ENCODE results near the gene CSTF2.
A peak's percentile ranks its signal among the peaks of the same experiment; 100 is the strongest.
"Not testable (repeated sequence)": the region's sequence is repeated elsewhere in the genome, so short reads cannot be mapped to it uniquely, and the experiment has no call there.

CSTF2 gene

GRCh38 chrX:100819837-100820666 is at the start of gene CSTF2:
TSS of gene CSTF2 (plus strand) at chrX:100820391. CDS start at chrX:100820417, 26 bp downstream.
- intact Hi-C loops (cut with DNase I): no loop called here
- peak; percentile 65 to 97 (median 82) for DNase-seq

GRCh38 chrX:100796371-100796770 is 23.8 kb upstream of the CSTF2 start:
- intact Hi-C loops (cut with DNase I); DNase-seq: not testable (repeated sequence)

GRCh38 chrX:100797359-100797758 is 22.8 kb upstream of the CSTF2 start:
- no peak for DNase-seq
- intact Hi-C loops (cut with DNase I): no loop called here

GRCh38 chrX:100798484-100799214 is 21.5 kb upstream of the CSTF2 start:
- intact Hi-C loops (cut with DNase I): no loop called here

GRCh38 chrX:100802843-100803242 is 17.3 kb upstream of the CSTF2 start:
- intact Hi-C loops (cut with DNase I): no loop called here
- no peak for DNase-seq

More at GRCh38 chrX:100798484-100799214, 21.5 kb upstream of the CSTF2 start:
- no peak for DNase-seq

GRCh38 chrX:100804780-100805179 is 15.4 kb upstream of the CSTF2 start:
- DNase-seq: no peak

GRCh38 chrX:100808265-100808664 is 11.9 kb upstream of the CSTF2 start:
- DNase-seq; intact Hi-C loops (cut with DNase I): not testable (repeated sequence)

More at GRCh38 chrX:100804780-100805179, 15.4 kb upstream of the CSTF2 start:
- intact Hi-C loops (cut with DNase I): no loop called here

GRCh38 chrX:100812216-100813158 is 7.7 kb upstream of the CSTF2 start:
- DNase-seq: no peak
- intact Hi-C loops (cut with DNase I): no loop called here

- DNase-seq: no peak
- intact Hi-C loops (cut with DNase I): no loop called here
Observed at GRCh38 chrX:100817340-100817739, 2.9 kb upstream of the CSTF2 start.

- intact Hi-C loops (cut with DNase I): no loop called here
- DNase-seq: peak in 1 of 10 donors; percentile 7
Observed at GRCh38 chrX:100819534-100819836, 706 bp upstream of the CSTF2 start.

GRCh38 chrX:100829730-100830129 is 9.5 kb downstream of the CSTF2 start:
- DNase-seq: no peak
- intact Hi-C loops (cut with DNase I): no loop called here

- intact Hi-C loops (cut with DNase I): no loop called here
- DNase-seq: no peak
Observed at GRCh38 chrX:100830143-100830542, 10.0 kb downstream of the CSTF2 start.

GRCh38 chrX:100830547-100830946 is 10.4 kb downstream of the CSTF2 start:
- intact Hi-C loops (cut with DNase I): no loop called here
- DNase-seq: no peak

- intact Hi-C loops (cut with DNase I): no loop called here
- DNase-seq: no peak
Observed at GRCh38 chrX:100831219-100831946, 11.2 kb downstream of the CSTF2 start.

- DNase-seq: no peak
- intact Hi-C loops (cut with DNase I): no loop called here
Observed at GRCh38 chrX:100850317-100850716, 30.1 kb downstream of the CSTF2 start.

GRCh38 chrX:100852810-100853209 is 32.6 kb downstream of the CSTF2 start:
- DNase-seq: no peak
- intact Hi-C loops (cut with DNase I): no loop called here

- intact Hi-C loops (cut with DNase I): no loop called here
- DNase-seq: no peak
Observed at GRCh38 chrX:100863326-100863864, 43.2 kb downstream of the CSTF2 start.

- peak in 1 of 10 donors; percentile 8 for DNase-seq
- intact Hi-C loops (cut with DNase I): no loop called here
Observed at GRCh38 chrX:100864657-100865391, 44.6 kb downstream of the CSTF2 start.

GRCh38 chrX:100868273-100868672 is 48.1 kb downstream of the CSTF2 start:
- DNase-seq: no peak
- intact Hi-C loops (cut with DNase I): no loop called here
